Fibroblast of pulmonary artery (primary cell): Measurements from ENCODE around the gene C1orf174.

ENCODE experiments used
- DNase-seq: peaks from one replicate; pipeline ENCODE4 v3.0.0-alpha.2; 2010; ENCODE audit warnings: low read depth
- H3K4me3 ChIP-seq: replicated peaks from 2 replicates; pipeline ENCODE4 v1.5.1; 2011; ENCODE audit warnings: low read depth, mild to moderate bottlenecking, control low read depth, low read length, moderate library complexity
- TF ChIP-seq, protein P1 (sequence below): IDR thresholded peaks from 2 replicates; pipeline ENCODE4 v1.5.1; 2011; ENCODE audit warnings: mild to moderate bottlenecking, control low read depth, low read length, inconsistent platforms; ENCODE audit errors: missing control alignments

The C1orf174 gene

GRCh38 chr1:3895279-3895950 is 4.7 kb downstream of the C1orf174 start:
- no peak for DNase-seq
- TF ChIP-seq, protein P1, sequence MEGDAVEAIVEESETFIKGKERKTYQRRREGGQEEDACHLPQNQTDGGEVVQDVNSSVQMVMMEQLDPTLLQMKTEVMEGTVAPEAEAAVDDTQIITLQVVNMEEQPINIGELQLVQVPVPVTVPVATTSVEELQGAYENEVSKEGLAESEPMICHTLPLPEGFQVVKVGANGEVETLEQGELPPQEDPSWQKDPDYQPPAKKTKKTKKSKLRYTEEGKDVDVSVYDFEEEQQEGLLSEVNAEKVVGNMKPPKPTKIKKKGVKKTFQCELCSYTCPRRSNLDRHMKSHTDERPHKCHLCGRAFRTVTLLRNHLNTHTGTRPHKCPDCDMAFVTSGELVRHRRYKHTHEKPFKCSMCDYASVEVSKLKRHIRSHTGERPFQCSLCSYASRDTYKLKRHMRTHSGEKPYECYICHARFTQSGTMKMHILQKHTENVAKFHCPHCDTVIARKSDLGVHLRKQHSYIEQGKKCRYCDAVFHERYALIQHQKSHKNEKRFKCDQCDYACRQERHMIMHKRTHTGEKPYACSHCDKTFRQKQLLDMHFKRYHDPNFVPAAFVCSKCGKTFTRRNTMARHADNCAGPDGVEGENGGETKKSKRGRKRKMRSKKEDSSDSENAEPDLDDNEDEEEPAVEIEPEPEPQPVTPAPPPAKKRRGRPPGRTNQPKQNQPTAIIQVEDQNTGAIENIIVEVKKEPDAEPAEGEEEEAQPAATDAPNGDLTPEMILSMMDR, result no peak
- no peak overlapping the region for H3K4me3 ChIP-seq

DNA sequence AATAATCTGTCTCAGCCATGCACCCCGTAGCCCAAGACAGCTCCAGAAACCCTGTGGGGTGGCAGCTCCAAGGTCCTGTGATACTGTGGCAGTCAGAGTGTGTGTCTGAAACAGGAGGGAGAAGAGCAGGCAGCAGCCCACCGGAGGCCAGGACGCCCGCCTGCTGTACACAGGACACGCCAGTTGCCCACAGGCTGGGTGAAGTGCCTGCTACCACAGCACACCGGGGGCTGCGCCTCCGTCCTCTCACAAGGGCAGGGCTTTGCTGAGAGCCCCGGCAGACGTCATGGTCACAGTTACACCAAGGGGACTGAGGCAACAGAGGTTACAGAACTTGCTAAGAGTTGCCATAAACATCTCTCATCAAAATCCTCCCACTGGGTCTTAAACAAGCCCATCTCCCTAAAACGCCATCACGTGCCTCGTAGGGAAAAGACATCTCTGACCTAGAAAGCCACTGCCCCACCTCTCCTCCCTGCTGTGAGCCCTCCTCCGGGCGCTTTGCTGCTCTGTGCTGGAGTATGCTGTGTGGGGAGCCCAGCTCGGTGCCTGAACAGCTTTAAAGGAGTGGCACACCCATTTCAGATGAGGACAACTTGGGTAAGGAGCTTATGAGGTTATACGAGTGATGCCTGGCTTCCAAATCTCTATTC is 5.3 kb downstream of the C1orf174 start:
- H3K4me3 ChIP-seq, result no peak overlapping the region
- TF ChIP-seq, protein P1, result no peak
- DNase-seq, result no peak

GRCh38 chr1:3893190-3893589 is 6.9 kb downstream of the C1orf174 start:
- no peak for DNase-seq
- H3K4me3 ChIP-seq, result no peak overlapping the region
- TF ChIP-seq, protein P1, result no peak

DNA sequence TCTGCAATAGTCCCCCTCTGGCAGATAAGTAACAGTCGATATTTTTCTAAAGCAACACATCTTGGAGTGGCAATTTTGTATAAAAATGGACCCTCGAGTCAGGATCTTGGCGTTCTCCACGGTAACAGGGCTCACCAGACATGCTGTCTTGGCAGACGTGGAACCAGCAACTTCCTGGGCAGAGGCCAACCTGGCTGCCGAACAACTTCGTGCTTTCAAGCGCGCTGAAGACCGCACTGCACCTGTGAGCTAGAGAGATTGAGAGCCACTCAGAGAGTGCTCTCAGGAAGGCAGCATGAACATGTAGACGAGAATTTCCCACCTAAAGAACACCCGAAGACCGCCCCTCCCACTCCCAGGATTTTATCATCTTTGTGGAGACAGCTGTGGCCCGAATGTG is 7.3 kb downstream of the C1orf174 start:
- no peak overlapping the region for H3K4me3 ChIP-seq
- DNase-seq, result no peak
- TF ChIP-seq, protein P1, result no peak

GRCh38 chr1:3891329-3891865 is 8.7 kb downstream of the C1orf174 start:
- no peak overlapping the region for H3K4me3 ChIP-seq
- TF ChIP-seq, protein P1, result no peak
- DNase-seq, result no peak

GRCh38 chr1:3890389-3891328 is 9.4 kb downstream of the C1orf174 start:
- no peak overlapping the region for H3K4me3 ChIP-seq
- DNase-seq, result no peak
- TF ChIP-seq, protein P1, result no peak
